GM19395 (cell line): ENCODE results near the gene EGLN3.

Source experiments
- ATAC-seq: cut with Tn5 transposase; IDR thresholded peaks from one replicate; pipeline ENCODE4 v1.9.1; 2021; ENCODE audit warnings: mild to moderate bottlenecking, moderate library complexity; ENCODE audit not compliant: unreplicated experiment

The EGLN3 gene

GRCh38 chr14:33876274-33876673 is 74.6 kb downstream of the EGLN3 start:
- no peak for ATAC-seq
